ENCODE data around the gene TMEM191C. TPM values are rescaled to one million over a fixed set of nuclear protein-coding genes. Genes with fewer than 3 reads are reported as not detected.
"Not testable (repeated sequence)": the region's sequence is repeated elsewhere in the genome, so short reads cannot be mapped to it uniquely, and the experiment has no call there.

TMEM191C gene
- total and polyA plus RNA-seq, 2 of the 13 experiments (the other 11 are each of a cell fraction or from before 2014, with no cell fraction given), result 1.2 to 2.9 TPM

DNA sequence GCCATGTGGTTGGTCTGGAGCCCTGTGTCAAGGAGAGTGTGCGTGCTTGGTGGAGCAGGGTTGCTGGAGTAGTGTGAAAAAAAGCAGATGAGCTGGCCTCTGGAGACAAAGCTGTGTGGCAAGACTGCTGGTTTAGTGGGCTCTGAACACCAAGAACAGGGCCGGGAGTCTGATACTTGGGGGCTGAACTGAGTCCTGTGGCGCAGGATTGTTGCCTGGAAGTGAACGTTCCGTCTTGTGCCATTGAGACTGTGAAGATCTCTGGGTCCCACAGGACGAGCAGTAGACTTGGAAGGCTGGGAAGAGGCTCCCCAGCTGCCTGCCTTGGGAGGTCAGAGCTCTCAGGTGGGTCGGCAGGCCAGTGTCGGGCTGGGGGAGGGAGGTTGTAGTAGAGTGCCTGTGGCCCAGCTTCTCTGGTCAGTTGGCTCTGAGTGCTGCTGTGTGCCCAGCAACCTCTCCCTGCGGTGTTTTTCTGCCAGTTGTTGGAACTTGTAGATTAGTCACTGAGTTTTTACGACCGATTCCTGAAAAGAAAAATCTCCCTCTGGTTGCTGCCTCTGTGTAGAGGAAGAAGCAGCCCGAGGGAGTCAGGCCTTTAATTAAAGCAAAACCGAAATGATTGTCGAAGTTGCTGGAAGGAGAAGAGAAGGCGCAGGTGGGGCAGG lies 48.1 kb upstream of the TMEM191C start:
- H3K9ac ChIP-seq (ENCODE audit: insufficient read depth, low read depth, low read length), result 0 out of 2 replicates have a peak overlapping the region, but pooled peaks have one; percentile 39
- H3K36me3 ChIP-seq (replicated peaks in 1 of 2; ENCODE audit: control insufficient read depth in 1 of 2, insufficient read depth in 2 of 2, low read length in 2 of 2); H4K20me1 ChIP-seq (ENCODE audit: insufficient read depth, low read length); CTCF ChIA-PET (ENCODE audit: low intra/inter-chr PET ratio, low total read pairs); DNase-seq (ENCODE audit: low spot score); H3K27me3 ChIP-seq (ENCODE audit: control insufficient read depth in 1 of 2, insufficient read depth in 2 of 2, low read length in 2 of 2); H3K79me2 ChIP-seq (ENCODE audit: insufficient read depth, low read length); H2AFZ ChIP-seq (ENCODE audit: low read length); POLR2A ChIA-PET; H3K9me3 ChIP-seq (ENCODE audit: low read length); intact Hi-C loops (cut with micrococcal nuclease; ENCODE audit: unreplicated experiment); H3K27ac ChIP-seq (ENCODE audit: extremely low read length, insufficient read depth, low read length); FAIRE-seq; H3K4me1 ChIP-seq (ENCODE audit: insufficient read depth, low read length); in situ Hi-C loops (cut with HindIII; ENCODE audit: extremely low pct_ligation_motif_present, low pct_unique_long_range_greater_than_20kb): not testable (repeated sequence)
- H3K4me2 ChIP-seq (ENCODE audit: low read depth, low read length), result peak overlapping the region; percentile 65; the same call in 1 of the 2 replicates
- H3K4me3 ChIP-seq (replicated peaks in 1 of 3; ENCODE audit: insufficient read depth in 1 of 3, low read depth in 2 of 3, low read length in 3 of 3), result peak overlapping the region in 2 of 3 experiments; percentile 39 to 52; a peak in 4 of 6 replicates
- TSS peak; percentile 78 for BruUV-seq (replicated peaks)
- ATAC-seq, result peak; percentile 1; the same call in 1 of the 3 replicates
- 10% methylated on average over 3 of the region's 15 CpGs for whole genome bisulfite sequencing (ENCODE audit: low lambda C conversion rate)

DNA sequence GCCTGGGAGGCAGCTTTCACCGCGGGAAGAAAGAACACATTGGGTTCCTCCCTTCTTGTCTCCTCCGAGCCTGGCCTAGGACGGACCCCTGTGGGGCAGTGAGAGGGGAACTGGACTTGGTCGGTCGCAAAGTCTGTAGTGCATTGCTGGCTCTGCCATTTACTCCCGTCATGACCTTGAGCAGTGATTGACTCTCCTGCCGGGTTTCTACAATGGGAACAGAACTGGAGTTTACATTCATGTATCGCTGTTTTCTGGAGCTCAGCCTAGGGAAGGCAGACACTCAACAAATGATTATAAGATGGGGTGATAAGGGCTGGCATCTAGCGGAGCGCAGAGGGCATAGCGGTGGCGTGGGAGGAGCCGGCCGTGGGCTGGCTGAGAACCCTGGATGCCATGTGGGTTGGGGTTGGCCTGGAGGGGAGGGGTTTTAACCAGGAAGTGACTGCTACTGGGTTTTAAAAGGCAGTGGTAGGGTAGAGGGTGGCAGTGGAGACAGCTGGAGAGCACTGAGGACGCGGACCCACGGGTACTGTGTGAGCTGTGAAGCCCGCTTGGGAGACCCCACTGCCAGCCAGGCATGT lies 46.9 kb upstream of the TMEM191C start:
- POLR2A ChIA-PET; DNase-seq (ENCODE audit: low spot score); H3K79me2 ChIP-seq (ENCODE audit: insufficient read depth, low read length); BruUV-seq (replicated peaks); FAIRE-seq; H3K4me2 ChIP-seq (ENCODE audit: low read depth, low read length); H4K20me1 ChIP-seq (ENCODE audit: insufficient read depth, low read length); H3K4me1 ChIP-seq (ENCODE audit: insufficient read depth, low read length); CTCF ChIA-PET (ENCODE audit: low intra/inter-chr PET ratio, low total read pairs); H3K27me3 ChIP-seq (ENCODE audit: control insufficient read depth in 1 of 2, insufficient read depth in 2 of 2, low read length in 2 of 2); H3K9me3 ChIP-seq (ENCODE audit: low read length); H3K36me3 ChIP-seq (replicated peaks in 1 of 2; ENCODE audit: control insufficient read depth in 1 of 2, insufficient read depth in 2 of 2, low read length in 2 of 2); H3K27ac ChIP-seq (ENCODE audit: extremely low read length, insufficient read depth, low read length); in situ Hi-C loops (cut with HindIII; ENCODE audit: extremely low pct_ligation_motif_present, low pct_unique_long_range_greater_than_20kb); H3K9ac ChIP-seq (ENCODE audit: insufficient read depth, low read depth, low read length); intact Hi-C loops (cut with micrococcal nuclease; ENCODE audit: unreplicated experiment); H2AFZ ChIP-seq (ENCODE audit: low read length): not testable (repeated sequence)
- peak; percentile 29 for ATAC-seq
- WGBS (ENCODE audit: low lambda C conversion rate), result 0% methylated on average over 2 of the region's 19 CpGs
- peak; percentile 41 for TF ChIP-seq SAP130 (CRISPR knock-in tag; IDR thresholded peaks at IDR 0.05; ENCODE audit: low read depth)
- peak overlapping the region in 1 of 3 experiments; percentile 20; a peak in 1 of 6 replicates for H3K4me3 ChIP-seq (replicated peaks in 1 of 3; ENCODE audit: insufficient read depth in 1 of 3, low read depth in 2 of 3, low read length in 3 of 3)

Data from HepG2 (cell line).